ENCODE measurements around the gene EFCAB8.

The EFCAB8 gene

GRCh38 chr20:33009214-33010132 is 150.8 kb downstream of the EFCAB8 start:
- peak; percentile 25 for DNase-seq

GRCh38 chr20:33010133-33010504 is 151.4 kb downstream of the EFCAB8 start:
- DNase-seq: no peak

GRCh38 chr20:33010674-33011449 is 152.1 kb downstream of the EFCAB8 start:
- no peak for DNase-seq
